H9 (cell line): Measurements from ENCODE around the gene ARAF. TPM values are rescaled to one million over a fixed set of nuclear protein-coding genes. Genes with fewer than 3 reads are reported as not detected.
"Not testable (repeated sequence)": the region's sequence is repeated elsewhere in the genome, so short reads cannot be mapped to it uniquely, and the experiment has no call there.

Source experiments
- DNase-seq: peaks from one replicate; pipeline ENCODE4 v3.0.0-alpha.2; 2017
- H2AFZ ChIP-seq: one replicate; pipeline ENCODE4 v1.6.1; 2013; ENCODE audit warnings: mild to moderate bottlenecking, low read length, control low read depth, moderate library complexity
- H2AK5ac ChIP-seq: 2 replicates; pipeline ENCODE4 v1.6.1; 2013; ENCODE audit warnings: low read length, control low read depth, mixed read lengths; ENCODE audit not compliant: insufficient read length
- H2BK120ac ChIP-seq: one replicate; pipeline ENCODE4 v1.6.1; 2013; ENCODE audit warnings: low read depth, mild to moderate bottlenecking, low read length, control low read depth, inconsistent platforms; ENCODE audit not compliant: poor library complexity, severe bottlenecking
- H2BK12ac ChIP-seq: 2 replicates; pipeline ENCODE4 v1.6.1; 2013; ENCODE audit warnings: low read length, control low read depth, mixed read lengths, low read depth; ENCODE audit not compliant: insufficient read length
- H2BK15ac ChIP-seq: 2 replicates; pipeline ENCODE4 v1.6.1; 2013; ENCODE audit warnings: low read depth, low read length, control low read depth
- H2BK20ac ChIP-seq: one replicate; pipeline ENCODE4 v1.6.1; 2013; ENCODE audit warnings: low read depth, mild to moderate bottlenecking, low read length, control low read depth, inconsistent platforms; ENCODE audit not compliant: poor library complexity, severe bottlenecking
- H2BK5ac ChIP-seq: 2 replicates; pipeline ENCODE4 v1.6.1; 2013; ENCODE audit warnings: low read length, control low read depth, mixed read lengths; ENCODE audit not compliant: insufficient read length
- H3K14ac ChIP-seq: 2 replicates; pipeline ENCODE4 v1.6.1; 2013; ENCODE audit warnings: low read length, control low read depth; ENCODE audit not compliant: insufficient read depth
- H3K18ac ChIP-seq: 2 replicates; pipeline ENCODE4 v1.6.1; 2013; ENCODE audit warnings: low read depth, mild to moderate bottlenecking, mixed read lengths, low read length, control low read depth; ENCODE audit not compliant: insufficient read length
- H3K23ac ChIP-seq: 2 replicates; pipeline ENCODE4 v1.6.1; 2013; ENCODE audit warnings: low read length, control low read depth, mixed read lengths, low read depth; ENCODE audit not compliant: insufficient read length
- H3K23me2 ChIP-seq: 2 replicates; pipeline ENCODE4 v1.6.1; 2013; ENCODE audit warnings: low read depth, mild to moderate bottlenecking, mixed read lengths, low read length, control low read depth; ENCODE audit not compliant: insufficient read length, poor library complexity, severe bottlenecking
- H3K27ac ChIP-seq: 2 replicates; pipeline ENCODE4 v1.5.1; 2013; ENCODE audit warnings: low read length, control low read depth, mixed read lengths, low read depth; ENCODE audit not compliant: insufficient read length
- H3K27me3 ChIP-seq: 2 replicates; pipeline ENCODE4 v1.6.1; 2013; ENCODE audit warnings: low read length, control low read depth, inconsistent platforms; ENCODE audit not compliant: insufficient read depth
- H3K4ac ChIP-seq: 2 replicates; pipeline ENCODE4 v1.6.1; 2013; ENCODE audit warnings: low read depth, mild to moderate bottlenecking, control low read depth, inconsistent platforms, low read length, moderate library complexity
- H3K4me1 ChIP-seq: 2 replicates; pipeline ENCODE4 v1.6.1; 2013; ENCODE audit warnings: low read length, control low read depth, inconsistent platforms; ENCODE audit not compliant: insufficient read depth
- H3K4me2 ChIP-seq: 2 replicates; pipeline ENCODE4 v1.6.1; 2013; ENCODE audit warnings: low read length, control low read depth, mixed read lengths; ENCODE audit not compliant: insufficient read length, insufficient read depth
- H3K56ac ChIP-seq: 2 replicates; pipeline ENCODE4 v1.6.1; 2013; ENCODE audit warnings: low read depth, mild to moderate bottlenecking, mixed read lengths, low read length, control low read depth; ENCODE audit not compliant: insufficient read length
- H3K79me1 ChIP-seq: 2 replicates; pipeline ENCODE4 v1.6.1; 2013; ENCODE audit warnings: low read depth, mild to moderate bottlenecking, moderate library complexity, low read length, control low read depth, inconsistent platforms; ENCODE audit not compliant: insufficient read depth, poor library complexity, severe bottlenecking
- H3K79me2 ChIP-seq: 2 replicates; pipeline ENCODE4 v1.6.1; 2013; ENCODE audit warnings: low read length, control low read depth, inconsistent platforms; ENCODE audit not compliant: insufficient read depth
- H3K9ac ChIP-seq: 2 replicates; pipeline ENCODE4 v1.6.1; 2013; ENCODE audit warnings: low read length, control low read depth, mixed read lengths; ENCODE audit not compliant: insufficient read length; ENCODE audit errors: extremely low read depth
- H3K9me3 ChIP-seq: one replicate; pipeline ENCODE4 v1.6.1; 2013; ENCODE audit warnings: low read depth, low read length, inconsistent platforms; ENCODE audit not compliant: control insufficient read depth
- H3T11ph ChIP-seq: one replicate; pipeline ENCODE4 v1.6.1; 2013; ENCODE audit warnings: mild to moderate bottlenecking, low read length, control low read depth, inconsistent platforms
- H4K20me1 ChIP-seq: one replicate; pipeline ENCODE4 v1.6.1; 2013; ENCODE audit not compliant: control insufficient read depth, insufficient read length, insufficient read depth
- H4K5ac ChIP-seq: 2 replicates; pipeline ENCODE4 v1.6.1; 2013; ENCODE audit warnings: low read depth, mild to moderate bottlenecking, mixed read lengths, low read length, control low read depth; ENCODE audit not compliant: insufficient read length
- H4K8ac ChIP-seq: replicated peaks from 2 replicates; pipeline ENCODE4 v1.6.1; 2013; ENCODE audit warnings: low read length, control low read depth, mixed read lengths, low read depth; ENCODE audit not compliant: insufficient read length
- H4K91ac ChIP-seq: 2 replicates; pipeline ENCODE4 v1.6.1; 2013; ENCODE audit warnings: low read depth, mild to moderate bottlenecking, moderate library complexity, mixed read lengths, low read length, control low read depth; ENCODE audit not compliant: insufficient read length
- H3K27ac Mint-ChIP-seq, 3 experiments: 2 replicates in 2 of 3; 3 replicates in 1 of 3; pipeline ENCODE4 v1.8.0; 2020 to 2021; ENCODE audit warnings: mixed read lengths in 3 of 3, mild to moderate bottlenecking in 1 of 3, moderate library complexity in 1 of 3
- H3K27me3 Mint-ChIP-seq: 2 replicates; pipeline ENCODE4 v1.8.0; 2021; ENCODE audit warnings: low read depth, mild to moderate bottlenecking, moderate library complexity, mixed read lengths
- H3K36me3 Mint-ChIP-seq, 3 experiments: 2 replicates in 2 of 3; 3 replicates in 1 of 3; pipeline ENCODE4 v1.8.0; 2020 to 2021; ENCODE audit warnings: low read depth in 3 of 3, mixed read lengths in 3 of 3; ENCODE audit not compliant: insufficient read depth in 1 of 3
- H3K4me1 Mint-ChIP-seq, 2 experiments: 2 replicates each; pipeline ENCODE4 v1.8.0; 2020; ENCODE audit warnings: mixed read lengths in 2 of 2
- H3K4me3 Mint-ChIP-seq, 2 experiments: 2 replicates in 1 of 2; 3 replicates in 1 of 2; pipeline ENCODE4 v1.8.0; 2020 to 2021; ENCODE audit warnings: mild to moderate bottlenecking in 2 of 2, mixed read lengths in 2 of 2, moderate library complexity in 1 of 2
- H3K9me3 Mint-ChIP-seq, 2 experiments: 2 replicates in 1 of 2; 3 replicates in 1 of 2; pipeline ENCODE4 v1.8.0; 2020; ENCODE audit warnings: mild to moderate bottlenecking in 2 of 2, mixed read lengths in 2 of 2, moderate library complexity in 1 of 2
- WGBS: extraction: QIAGEN DNeasy Blood & Tissue Kit; methylation state at CpG from one replicate; pipeline ENCODE4 v1.1.7; 2013; ENCODE audit warnings: missing lambda C conversion rate, low lambda C conversion rate, mixed read lengths; ENCODE audit not compliant: insufficient read length; ENCODE audit errors: extremely low coverage; 5-methylcytosine and 5-hydroxymethylcytosine counted together
- total RNA-seq: library from RNA; stranded (reverse); gene quantifications from 2 replicates; pipeline ENCODE4 v1.2.1, GENCODE V29; 2021
- TF ChIP-seq, protein P1 (sequence below): fragments of 200-600 bp; sonication (generic); conservative IDR thresholded peaks from 3 replicates; pipeline ENCODE4 v1.8.0; 2021; ENCODE audit warnings: antibody characterized with exemption, mild to moderate bottlenecking

ARAF gene
- total RNA-seq, 1 experiment from 2014 or later, result 48.1 TPM

DNA sequence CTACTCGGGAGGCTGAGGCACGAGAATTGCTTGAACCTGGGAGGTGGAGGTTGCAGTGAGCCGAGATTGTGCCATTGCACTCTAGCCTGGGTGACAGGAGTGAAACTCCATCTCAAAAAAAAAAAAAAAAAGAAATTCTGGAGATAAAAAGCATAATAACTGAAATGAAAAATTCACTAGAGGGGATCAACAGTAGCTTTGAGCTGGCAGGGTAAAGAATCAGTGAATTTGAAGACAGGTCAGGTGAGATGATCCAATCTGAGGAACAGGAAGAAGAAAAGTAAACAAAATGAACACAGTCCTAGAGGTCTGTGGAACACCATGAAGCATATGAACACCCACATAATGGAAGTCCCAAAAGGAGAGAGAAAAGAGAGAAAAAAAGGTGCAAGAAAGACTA, 36.2 kb downstream of the ARAF start:
- H3T11ph ChIP-seq, result no peak overlapping the region
- TF ChIP-seq, protein P1, sequence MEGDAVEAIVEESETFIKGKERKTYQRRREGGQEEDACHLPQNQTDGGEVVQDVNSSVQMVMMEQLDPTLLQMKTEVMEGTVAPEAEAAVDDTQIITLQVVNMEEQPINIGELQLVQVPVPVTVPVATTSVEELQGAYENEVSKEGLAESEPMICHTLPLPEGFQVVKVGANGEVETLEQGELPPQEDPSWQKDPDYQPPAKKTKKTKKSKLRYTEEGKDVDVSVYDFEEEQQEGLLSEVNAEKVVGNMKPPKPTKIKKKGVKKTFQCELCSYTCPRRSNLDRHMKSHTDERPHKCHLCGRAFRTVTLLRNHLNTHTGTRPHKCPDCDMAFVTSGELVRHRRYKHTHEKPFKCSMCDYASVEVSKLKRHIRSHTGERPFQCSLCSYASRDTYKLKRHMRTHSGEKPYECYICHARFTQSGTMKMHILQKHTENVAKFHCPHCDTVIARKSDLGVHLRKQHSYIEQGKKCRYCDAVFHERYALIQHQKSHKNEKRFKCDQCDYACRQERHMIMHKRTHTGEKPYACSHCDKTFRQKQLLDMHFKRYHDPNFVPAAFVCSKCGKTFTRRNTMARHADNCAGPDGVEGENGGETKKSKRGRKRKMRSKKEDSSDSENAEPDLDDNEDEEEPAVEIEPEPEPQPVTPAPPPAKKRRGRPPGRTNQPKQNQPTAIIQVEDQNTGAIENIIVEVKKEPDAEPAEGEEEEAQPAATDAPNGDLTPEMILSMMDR, result no peak
- H4K91ac ChIP-seq, result no peak overlapping the region
- no peak overlapping the region for H3K4ac ChIP-seq
- no peak overlapping the region for H3K27ac ChIP-seq
- no peak overlapping the region for H3K56ac ChIP-seq
- H3K9me3 ChIP-seq, result peaks cover 5% of the 10 kb centered on the region
- WGBS, result no CpG with 5 or more reads among the region's 3 CpGs
- H2BK20ac ChIP-seq, result no peak overlapping the region
- H3K27me3 ChIP-seq, result no peaks in the 10 kb centered on the region
- no peak overlapping the region for H2BK5ac ChIP-seq
- H2BK15ac ChIP-seq, result no peak overlapping the region
- no peaks in the 10 kb centered on the region for H3K4me1 ChIP-seq
- H4K5ac ChIP-seq, result no peak overlapping the region
- no peaks in the 10 kb centered on the region for H3K23me2 ChIP-seq
- Mint-ChIP-seq H3K27ac (no peak overlapping the region), H3K36me3 (peaks cover 6 to 11% (median 7%) of the 10 kb centered on the region in 3 experiments; a peak in 5 of 7 replicates), H3K27me3 (no peaks in the 10 kb centered on the region), H3K9me3 (peaks cover 53 to 66% of the 10 kb centered on the region in 2 experiments), H3K4me1 (no peaks in the 10 kb centered on the region; a peak in 1 of 4 replicates), H3K4me3 (no peak overlapping the region)
- H2BK120ac ChIP-seq, result no peak overlapping the region
- H3K14ac ChIP-seq, result no peak overlapping the region
- H2BK12ac ChIP-seq, result no peak overlapping the region
- no peaks in the 10 kb centered on the region for H4K20me1 ChIP-seq
- DNase-seq, result no peak
- H3K9ac ChIP-seq, result no peak overlapping the region
- H3K4me2 ChIP-seq, result no peak overlapping the region
- H3K23ac ChIP-seq, result no peak overlapping the region
- H2AFZ ChIP-seq, result no peak overlapping the region
- H3K79me1 ChIP-seq, result no peaks in the 10 kb centered on the region
- H2AK5ac ChIP-seq, result no peak overlapping the region
- H3K18ac ChIP-seq, result no peak overlapping the region
- no peak overlapping the region for H4K8ac ChIP-seq
- no peaks in the 10 kb centered on the region for H3K79me2 ChIP-seq

GRCh38 chrX:47603125-47603524, 42.1 kb downstream of the ARAF start:
- not testable (repeated sequence) for H3T11ph ChIP-seq, H2BK15ac ChIP-seq, H4K8ac ChIP-seq, H3K14ac ChIP-seq, H3K36me3 Mint-ChIP-seq, H4K5ac ChIP-seq, DNase-seq, H3K4me2 ChIP-seq, H2BK5ac ChIP-seq, H3K79me2 ChIP-seq, H3K4ac ChIP-seq, H2BK20ac ChIP-seq, H3K23me2 ChIP-seq, H2AFZ ChIP-seq, H3K23ac ChIP-seq, H3K4me3 Mint-ChIP-seq, H3K4me1 ChIP-seq, H3K56ac ChIP-seq, H2AK5ac ChIP-seq, H3K9me3 ChIP-seq, H3K27me3 Mint-ChIP-seq, H3K27ac Mint-ChIP-seq, H2BK12ac ChIP-seq, H3K27me3 ChIP-seq, H3K18ac ChIP-seq, H3K27ac ChIP-seq, H3K4me1 Mint-ChIP-seq, H4K20me1 ChIP-seq, H3K79me1 ChIP-seq, H2BK120ac ChIP-seq, H4K91ac ChIP-seq, H3K9ac ChIP-seq
- no CpG with 5 or more reads among the region's 4 CpGs for WGBS
- peaks cover 50 to 61% of the 10 kb centered on the region in 2 experiments for H3K9me3 Mint-ChIP-seq
